LNCAP (cell line): ENCODE measurements around the gene DNAJC8.

Source experiments
- TF ChIP-seq, protein P1 (sequence below): fragments of 450-650 bp; IDR thresholded peaks from 2 replicates; pipeline ENCODE4 v1.5.1; 2017; ENCODE audit warnings: mild to moderate bottlenecking

DNAJC8 gene, protein sequence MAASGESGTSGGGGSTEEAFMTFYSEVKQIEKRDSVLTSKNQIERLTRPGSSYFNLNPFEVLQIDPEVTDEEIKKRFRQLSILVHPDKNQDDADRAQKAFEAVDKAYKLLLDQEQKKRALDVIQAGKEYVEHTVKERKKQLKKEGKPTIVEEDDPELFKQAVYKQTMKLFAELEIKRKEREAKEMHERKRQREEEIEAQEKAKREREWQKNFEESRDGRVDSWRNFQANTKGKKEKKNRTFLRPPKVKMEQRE

DNA sequence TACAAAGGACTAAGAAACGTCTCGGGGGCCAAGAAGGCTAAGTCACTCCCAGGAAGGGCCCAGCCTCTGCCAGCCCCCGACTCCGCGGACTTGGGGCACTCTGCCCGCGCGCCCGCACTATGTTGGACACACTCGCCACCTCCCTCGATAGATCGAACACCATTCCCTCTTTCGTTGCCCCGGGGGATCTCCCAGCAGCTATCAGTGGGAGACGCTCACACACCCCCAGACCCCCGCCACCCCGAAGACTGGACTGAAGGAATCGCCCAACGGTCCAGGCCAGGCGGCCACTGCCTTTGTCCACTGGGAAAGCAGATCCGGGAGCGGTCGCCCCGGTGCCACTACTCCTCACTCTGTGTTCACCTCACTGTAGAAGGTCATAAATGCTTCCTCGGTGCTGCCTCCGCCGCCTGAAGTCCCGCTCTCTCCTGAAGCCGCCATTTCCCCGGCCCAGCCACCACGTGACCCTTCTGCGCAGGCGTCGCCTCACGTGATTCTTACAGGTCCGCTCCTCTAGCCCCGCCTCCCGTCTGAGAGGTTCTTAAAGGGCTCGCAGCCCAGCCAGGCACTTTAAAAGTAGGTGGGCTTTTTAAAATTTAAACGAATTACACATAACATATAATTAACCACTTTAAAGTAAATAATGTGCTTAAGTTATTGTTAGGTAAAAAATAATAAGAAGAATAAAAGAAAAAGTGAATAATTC, at the start of gene DNAJC8:
TSS of gene DNAJC8 (minus strand) at position 472 of the 706 bp plus-strand sequence. CDS start at position 441, 31 bp downstream.
- TF ChIP-seq, protein P1, sequence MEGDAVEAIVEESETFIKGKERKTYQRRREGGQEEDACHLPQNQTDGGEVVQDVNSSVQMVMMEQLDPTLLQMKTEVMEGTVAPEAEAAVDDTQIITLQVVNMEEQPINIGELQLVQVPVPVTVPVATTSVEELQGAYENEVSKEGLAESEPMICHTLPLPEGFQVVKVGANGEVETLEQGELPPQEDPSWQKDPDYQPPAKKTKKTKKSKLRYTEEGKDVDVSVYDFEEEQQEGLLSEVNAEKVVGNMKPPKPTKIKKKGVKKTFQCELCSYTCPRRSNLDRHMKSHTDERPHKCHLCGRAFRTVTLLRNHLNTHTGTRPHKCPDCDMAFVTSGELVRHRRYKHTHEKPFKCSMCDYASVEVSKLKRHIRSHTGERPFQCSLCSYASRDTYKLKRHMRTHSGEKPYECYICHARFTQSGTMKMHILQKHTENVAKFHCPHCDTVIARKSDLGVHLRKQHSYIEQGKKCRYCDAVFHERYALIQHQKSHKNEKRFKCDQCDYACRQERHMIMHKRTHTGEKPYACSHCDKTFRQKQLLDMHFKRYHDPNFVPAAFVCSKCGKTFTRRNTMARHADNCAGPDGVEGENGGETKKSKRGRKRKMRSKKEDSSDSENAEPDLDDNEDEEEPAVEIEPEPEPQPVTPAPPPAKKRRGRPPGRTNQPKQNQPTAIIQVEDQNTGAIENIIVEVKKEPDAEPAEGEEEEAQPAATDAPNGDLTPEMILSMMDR = no peak

DNA sequence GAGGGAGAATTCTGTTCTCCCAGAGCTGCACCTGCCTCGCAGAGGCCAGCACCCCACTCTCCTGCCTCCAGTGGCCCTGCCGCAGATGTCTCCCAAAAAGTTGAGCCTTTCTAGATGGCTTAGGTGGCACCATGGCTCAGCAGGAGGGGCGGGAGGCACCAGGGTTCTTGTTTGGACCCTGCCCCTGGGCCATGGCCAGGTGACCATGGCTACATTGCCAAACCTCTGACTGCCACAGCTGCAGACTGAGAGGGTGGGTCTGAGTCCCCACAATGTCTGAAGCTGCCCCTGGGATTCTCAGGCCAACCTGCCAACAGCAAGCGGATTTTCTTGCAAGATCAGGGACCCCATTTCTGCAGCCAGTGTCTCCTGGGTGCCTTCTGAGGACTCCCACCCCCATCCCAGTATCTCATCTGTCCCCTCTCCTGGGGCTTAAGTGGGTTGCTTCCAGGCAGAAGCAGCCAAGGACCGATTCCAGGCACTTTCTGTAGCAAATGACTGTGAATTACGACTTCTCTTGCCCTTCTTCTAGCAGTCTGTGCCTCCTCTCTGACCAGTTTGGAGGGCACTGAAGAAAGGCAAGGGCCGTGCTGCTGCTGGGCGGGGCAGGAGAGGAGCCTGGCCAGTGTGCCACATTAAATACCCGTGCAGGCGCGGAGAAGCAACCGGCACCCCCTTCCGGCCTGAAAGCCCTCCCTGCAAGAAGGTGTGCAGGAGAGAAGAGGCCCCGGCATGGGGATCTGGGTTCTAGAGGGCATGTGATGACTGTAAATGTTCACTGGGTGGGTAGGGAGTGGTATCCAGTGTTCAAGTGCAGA, 49.0 kb upstream of the DNAJC8 start:
- TF ChIP-seq, protein P1 = no peak

DNA sequence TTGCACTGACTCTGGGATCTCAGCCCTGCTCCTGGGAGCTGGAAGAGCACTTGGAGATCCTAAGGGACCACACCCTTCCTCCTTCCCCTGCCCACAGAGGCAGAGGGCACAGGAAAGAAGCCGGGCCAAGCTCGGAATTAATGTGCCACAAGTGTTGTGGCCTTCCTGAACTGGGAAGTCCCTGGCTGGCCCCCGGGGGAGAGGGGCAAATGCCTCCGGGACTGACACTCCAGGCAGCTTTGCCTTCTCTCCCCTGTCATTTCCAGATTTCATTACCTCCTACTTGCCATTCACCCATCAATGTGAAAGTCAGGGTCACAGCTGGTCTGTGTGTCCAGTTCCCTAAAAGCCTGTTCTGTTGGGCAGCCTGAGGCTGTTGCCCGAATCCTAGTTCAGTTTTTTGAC, 48.1 kb upstream of the DNAJC8 start:
- TF ChIP-seq, protein P1 = no peak

DNA sequence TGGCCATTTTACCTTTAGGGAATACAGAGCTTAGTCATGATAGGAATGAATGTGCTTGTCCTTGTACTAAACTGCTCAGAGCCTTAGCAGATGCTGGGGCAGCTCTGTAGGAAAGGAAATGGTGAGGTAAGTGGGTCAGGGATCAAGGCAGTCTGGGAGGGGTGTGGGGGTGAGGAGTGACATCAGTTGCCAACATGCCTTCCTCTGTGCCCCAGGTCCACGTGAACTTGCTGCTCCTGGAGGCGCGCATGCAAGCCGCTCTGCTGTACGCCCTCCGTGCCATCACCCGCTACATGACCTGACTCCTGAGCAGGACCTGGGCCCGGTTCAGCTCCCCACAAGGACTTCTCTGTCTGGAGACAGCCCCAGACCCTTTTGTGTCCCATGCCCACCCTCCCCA, 47.7 kb upstream of the DNAJC8 start:
- TF ChIP-seq, protein P1 = no peak

DNA sequence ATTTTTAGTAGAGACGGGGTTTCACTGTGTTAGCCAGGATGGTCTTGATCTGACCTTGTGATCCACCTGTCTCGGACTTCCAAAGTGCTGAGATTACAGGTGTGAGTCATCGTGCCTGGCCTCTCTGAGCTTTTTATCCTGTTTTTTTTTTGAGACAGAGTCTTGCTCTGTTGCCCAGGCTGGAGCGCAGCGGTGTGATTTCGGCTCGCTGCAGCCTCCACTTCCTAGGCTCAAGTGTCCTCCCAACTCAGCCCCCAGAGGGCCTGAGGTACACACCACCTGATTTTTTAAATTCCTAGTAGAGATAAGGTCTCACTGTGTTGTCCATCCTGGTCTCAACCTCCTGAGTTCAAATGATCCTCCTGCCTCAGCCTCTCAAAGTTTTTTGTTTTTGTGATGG, 46.9 kb upstream of the DNAJC8 start:
- TF ChIP-seq, protein P1 = no peak

DNA sequence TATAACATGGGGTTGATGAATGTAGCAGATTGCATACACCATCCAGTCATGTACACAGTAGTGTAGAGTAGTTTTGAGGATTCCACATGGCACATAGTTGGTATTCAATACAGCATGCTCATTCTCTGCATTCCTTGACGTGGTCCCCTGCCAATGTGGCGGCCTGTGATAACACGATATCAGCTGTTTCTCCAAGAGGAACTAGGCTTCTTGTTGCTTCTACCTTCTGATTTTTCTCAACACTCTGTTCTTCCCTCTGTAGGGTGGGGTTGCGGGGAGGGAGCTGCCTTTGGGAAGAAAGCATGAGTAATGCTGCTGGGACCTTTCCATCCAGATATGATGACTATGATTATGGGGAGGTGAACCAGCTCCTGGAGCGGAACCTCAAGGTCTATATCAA, 45.9 kb upstream of the DNAJC8 start:
- TF ChIP-seq, protein P1 = no peak

DNA sequence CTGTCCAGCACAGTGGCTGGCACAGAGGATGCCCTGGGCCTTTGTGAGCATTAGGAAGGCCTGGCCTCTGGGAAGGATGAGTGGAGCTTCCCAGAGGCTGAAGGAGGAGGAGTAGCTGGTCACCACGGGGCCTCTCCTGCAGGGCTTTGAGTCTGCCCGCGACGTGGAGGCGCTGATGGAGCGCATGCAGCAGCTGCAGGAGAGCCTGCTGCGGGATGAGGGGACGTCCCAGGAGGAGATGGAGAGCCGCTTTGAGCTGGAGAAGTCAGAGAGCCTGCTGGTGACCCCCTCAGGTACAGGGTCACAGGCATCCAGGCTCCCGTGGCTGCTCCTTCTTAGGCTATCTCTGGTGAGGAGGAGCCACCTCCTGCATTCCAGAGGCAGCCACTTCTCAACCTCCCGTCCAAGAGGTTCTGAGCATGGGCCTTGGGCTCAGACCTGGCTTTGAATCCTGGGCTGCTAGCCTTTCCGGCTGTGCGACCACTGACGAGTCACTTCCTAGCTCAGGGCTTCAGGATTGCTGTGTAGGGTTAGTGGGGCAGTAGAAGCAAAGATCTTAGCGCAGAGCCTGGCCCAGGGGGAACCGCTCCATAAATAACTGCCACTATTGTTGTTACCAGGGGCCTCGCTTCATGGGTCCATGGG, 40.5 kb upstream of the DNAJC8 start:
- TF ChIP-seq, protein P1 = no peak
